ENCODE measurements around the gene CILP2. TPM values are rescaled to one million over a fixed set of nuclear protein-coding genes. Genes with fewer than 3 reads are reported as not detected.

CILP2 gene
- under 0.01 and 0.21 TPM in 2 replicates for total RNA-seq

GRCh38 chr19:19538061-19538784 lies at the start of gene CILP2:
CILP2 (plus strand) TSS chr19:19538265; CDS start chr19:19538350, 85 bp downstream.

GRCh38 chr19:19514881-19515641 lies 23.0 kb upstream of the CILP2 start, which contains the start of gene TSSK6:
TSSK6 (minus strand) TSS chr19:19515548; CDS start chr19:19515427, 121 bp downstream.

GRCh38 chr19:19515642-19516519 lies 22.2 kb upstream of the CILP2 start, which contains the start of gene NDUFA13:
NDUFA13 (plus strand) TSS chr19:19516225; CDS start chr19:19516239, 14 bp downstream.

GRCh38 chr19:19528721-19529490 lies 9.2 kb upstream of the CILP2 start, which contains the start of gene YJEFN3:
YJEFN3 (plus strand) TSS chr19:19528911; CDS start chr19:19528933, 22 bp downstream.

Other genes starting within 250 kb of the CILP2 start
- gene SUGP1, start 217.8 kb upstream of the CILP2 start, total RNA-seq, result 17.1 and 24.5 TPM in 2 replicates
- gene MAU2, start 217.4 kb upstream of the CILP2 start, total RNA-seq, result 15.7 and 33.1 TPM in 2 replicates
- 45.1 and 101 TPM in 2 replicates for gene GATAD2A, start 132.6 kb upstream of the CILP2 start, total RNA-seq
- gene TSSK6, start 22.7 kb upstream of the CILP2 start, total RNA-seq, result 3.6 and 4.4 TPM in 2 replicates
- gene NDUFA13, start 22.0 kb upstream of the CILP2 start, total RNA-seq, result 139 and 143 TPM in 2 replicates
- gene YJEFN3, start 9.4 kb upstream of the CILP2 start, total RNA-seq, result 0.43 TPM in 1 of 2 replicates, not detected in the other
- gene PBX4, start 80.4 kb downstream of the CILP2 start, total RNA-seq, result 0.28 and 1.0 TPM in 2 replicates
- 4.8 and 11.0 TPM in 2 replicates for gene LPAR2, start 90.0 kb downstream of the CILP2 start, total RNA-seq
- 5.1 and 9.6 TPM in 2 replicates for gene GMIP, start 105.4 kb downstream of the CILP2 start, total RNA-seq
- gene ATP13A1, start 125.4 kb downstream of the CILP2 start, total RNA-seq, result 23.6 and 63.7 TPM in 2 replicates
- gene ZNF101, start 130.6 kb downstream of the CILP2 start, total RNA-seq, result 11.7 and 14.4 TPM in 2 replicates
- 7.5 and 8.4 TPM in 2 replicates for gene ZNF14, start 194.8 kb downstream of the CILP2 start, total RNA-seq

Data from nasal cavity respiratory epithelium epithelial cell of viscerocranial mucosa (primary cell).